GM23338 (cell line): Measurements from ENCODE around the gene CGNL1.

Experiments used
- CREB1 ChIP-seq: fragments of 250-450 bp; sonication (Bioruptor Pico); IDR thresholded peaks from 2 replicates; pipeline ENCODE4 v1.5.0; 2020; ENCODE audit warnings: low read depth, mild to moderate bottlenecking, moderate library complexity
- CTCF ChIP-seq, 2 experiments: fragments of 200-600 bp in 1 of 2; sonication (generic) in 1 of 2; conservative IDR thresholded peaks; 2 replicates each; pipeline versions ENCODE4 v1.5.1 to v1.6.1; 2016 to 2017; ENCODE audit warnings: antibody characterized with exemption in 2 of 2, low read depth in 2 of 2, mild to moderate bottlenecking in 2 of 2, moderate library complexity in 1 of 2
- ETS1 ChIP-seq: IDR thresholded peaks from 2 replicates; pipeline ENCODE4 v1.6.1; 2016; ENCODE audit warnings: antibody characterized with exemption
- EZH2 ChIP-seq: fragments of 200-600 bp; sonication (generic); IDR thresholded peaks from one replicate; pipeline ENCODE4 v1.8.0; 2017; ENCODE audit warnings: antibody characterized with exemption, mild to moderate bottlenecking, low read depth; ENCODE audit not compliant: unreplicated experiment
- EZH2phosphoT487 ChIP-seq: fragments of 200-600 bp; sonication (generic); IDR thresholded peaks from one replicate; pipeline ENCODE4 v1.8.1; 2018; ENCODE audit warnings: antibody characterized with exemption; ENCODE audit not compliant: unreplicated experiment
- JUNB ChIP-seq: IDR thresholded peaks from one replicate; pipeline ENCODE4 v1.6.1; 2016; ENCODE audit warnings: antibody characterized with exemption; ENCODE audit not compliant: unreplicated experiment
- NANOG ChIP-seq: IDR thresholded peaks from 2 replicates; pipeline ENCODE4 v1.6.1; 2016; ENCODE audit warnings: antibody characterized with exemption, borderline replicate concordance
- POLR2AphosphoS5 ChIP-seq: IDR thresholded peaks from 2 replicates; pipeline ENCODE4 v1.6.1; 2016; ENCODE audit warnings: antibody characterized with exemption, low read depth
- REST ChIP-seq: IDR thresholded peaks from one replicate; pipeline ENCODE4 v1.6.1; 2018; ENCODE audit warnings: antibody characterized with exemption; ENCODE audit not compliant: unreplicated experiment
- STAT1 ChIP-seq: IDR thresholded peaks from one replicate; pipeline ENCODE4 v1.6.1; 2016; ENCODE audit warnings: antibody characterized with exemption; ENCODE audit not compliant: unreplicated experiment
- ZNF114 ChIP-seq: fragments of 250-450 bp; sonication (Bioruptor Pico); IDR thresholded peaks from 2 replicates; pipeline ENCODE4 v1.5.0; 2020; ENCODE audit warnings: mild to moderate bottlenecking, moderate library complexity
- ZNF331 ChIP-seq: fragments of 250-450 bp; sonication (Bioruptor Pico); IDR thresholded peaks from 2 replicates; pipeline ENCODE4 v1.5.0; 2020; ENCODE audit warnings: low read depth, mild to moderate bottlenecking, moderate library complexity

GRCh38 chr15:57556040-57556439, 179.7 kb downstream of the CGNL1 start:
- TF ChIP-seq CTCF (conservative IDR thresholded peaks at IDR 0.05; ENCODE audit: low read depth in 2 of 2): peak in 1 of 2 experiments; percentile 33; a peak in 2 of 4 replicates
- TF ChIP-seq EZH2: no peak
- TF ChIP-seq POLR2AphosphoS5: no peak
- no peak for TF ChIP-seq EZH2phosphoT487
- TF ChIP-seq CREB1 (CRISPR knock-in tag): no peak
- TF ChIP-seq REST: no peak
- TF ChIP-seq STAT1: no peak
- no peak for TF ChIP-seq JUNB
- no peak for TF ChIP-seq ETS1
- TF ChIP-seq ZNF114 (CRISPR knock-in tag): no peak
- TF ChIP-seq ZNF331 (CRISPR knock-in tag): no peak
- TF ChIP-seq NANOG: no peak
